ENCODE measurements around the gene INMT. TPM values are rescaled to one million over a fixed set of nuclear protein-coding genes. Genes with fewer than 3 reads are reported as not detected.

The INMT gene
- total and polyA plus RNA-seq, 12 donors, result 12.3 to 57.3 (median 26.9) TPM

- 65% methylated on average over 13 of the region's 13 CpGs for WGBS, 2 donors
- H3K4me3 ChIP-seq, result no peak overlapping the region
- ATAC-seq (peak in 4 of 8 donors; percentile 13 to 41 (median 22)), DNase-seq (no peak)
- peaks cover 0 to 14% (median 0%) of the 10 kb centered on the region in 9 donors for H3K36me3 ChIP-seq
- no peak for TF ChIP-seq CTCF (IDR thresholded peaks at IDR 0.05)
- peaks cover 19 to 89% (median 57%) of the 10 kb centered on the region in 9 donors for H3K4me1 ChIP-seq
- H3K27me3 ChIP-seq, result no peaks in the 10 kb centered on the region
- intact Hi-C loops (cut with DNase I), result no loop called here
- peak overlapping the region in 9 of 10 donors; percentile 12 to 52 (median 36) for H3K27ac ChIP-seq
- H3K9me3 ChIP-seq, result no peaks in the 10 kb centered on the region
These were observed 9.6 kb downstream of the INMT start for GRCh38 chr7:30761214-30762156.

DNA sequence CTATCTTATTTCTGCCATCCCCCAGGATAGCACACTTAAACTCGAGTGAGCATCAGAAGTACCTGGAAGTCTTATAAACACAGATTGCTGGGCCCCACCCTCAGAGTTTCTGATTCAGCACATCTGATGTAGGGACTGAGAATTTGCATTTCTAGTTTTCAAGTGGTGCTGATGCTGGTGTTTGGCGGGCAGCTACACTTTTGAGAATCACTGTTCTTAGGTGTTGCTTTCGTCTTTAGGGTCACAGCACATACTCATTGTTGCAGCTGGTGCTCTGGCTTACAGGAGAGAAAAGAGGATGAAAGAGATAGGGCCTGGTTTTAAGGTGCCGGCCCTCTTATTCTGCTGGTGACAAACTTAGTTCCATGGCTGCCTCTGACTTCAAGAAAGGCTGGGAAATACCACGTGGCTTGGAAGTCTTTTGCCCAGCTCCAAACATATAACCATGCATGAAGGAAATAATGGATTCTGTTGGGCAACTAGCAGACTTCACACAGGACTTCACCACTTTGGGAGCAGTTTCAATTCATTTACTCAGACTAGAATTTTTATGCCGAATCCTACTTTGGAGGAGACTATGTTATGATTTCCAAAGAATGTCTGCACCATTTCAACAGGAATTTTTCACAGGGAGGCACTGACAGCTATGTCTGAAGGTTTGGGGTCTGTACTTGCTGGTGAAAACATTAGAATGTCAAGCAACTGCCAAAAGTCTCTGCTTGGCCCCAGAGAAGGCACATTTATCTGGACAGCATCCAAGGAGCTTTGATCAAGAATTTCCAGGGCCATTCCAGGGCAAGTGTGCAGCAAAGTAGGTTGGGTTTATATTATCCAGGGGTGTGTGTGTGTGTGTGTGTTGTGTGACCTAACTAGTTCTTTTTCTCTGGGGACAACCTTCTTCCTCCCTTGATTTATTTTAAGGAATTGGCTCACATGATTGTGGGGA is 12.4 kb downstream of the INMT start:
- Histone ChIP-seq H3K4me3 (no peak overlapping the region), H3K27ac (peak overlapping the region in 9 of 10 donors; percentile 23 to 78 (median 62)), H3K4me1 (peaks cover 16 to 61% (median 43%) of the 10 kb centered on the region in 9 donors), H3K36me3 (no peaks in the 10 kb centered on the region), H3K27me3 (no peaks in the 10 kb centered on the region), H3K9me3 (no peaks in the 10 kb centered on the region)
- ATAC-seq (peak; percentile 36 to 85 (median 80)), DNase-seq (peak in 1 of 2 donors; percentile 70)
- intact Hi-C loops (cut with DNase I), result no loop called here
- TF ChIP-seq CTCF (IDR thresholded peaks at IDR 0.05), result no peak
- 51 to 53% methylated on average over 6 of the region's 6 CpGs for WGBS, 2 donors

DNA sequence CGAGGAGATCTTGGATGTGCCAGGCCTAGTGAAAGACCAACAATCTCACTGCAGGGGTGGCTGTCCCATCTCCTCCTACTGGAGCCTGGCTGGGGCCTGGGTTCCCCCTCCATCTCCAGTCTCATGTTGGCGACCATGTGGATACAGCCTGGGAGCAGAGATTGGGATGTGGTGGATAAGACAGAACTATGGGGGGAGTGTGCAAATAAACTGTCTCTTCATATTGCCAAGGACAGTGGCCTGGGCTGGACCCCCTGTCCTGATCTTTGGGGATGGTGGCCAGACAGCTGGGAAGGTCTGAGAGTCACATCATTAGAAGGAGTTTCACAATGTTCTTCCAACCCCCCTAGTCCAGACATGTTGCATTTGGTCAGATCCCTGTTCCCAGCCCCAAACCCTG is 13.5 kb downstream of the INMT start:
- DNase-seq, result no peak
- WGBS, 2 donors, result 84 to 96% methylated on average over 2 of the region's 2 CpGs
- H3K27me3 ChIP-seq, result no peaks in the 10 kb centered on the region
- H3K36me3 ChIP-seq, result no peaks in the 10 kb centered on the region
- H3K9me3 ChIP-seq, result no peaks in the 10 kb centered on the region
- TF ChIP-seq CTCF (IDR thresholded peaks at IDR 0.05), result no peak
- H3K27ac ChIP-seq, result peak overlapping the region in 7 of 10 donors; percentile 23 to 78 (median 58)
- no peak overlapping the region for H3K4me3 ChIP-seq
- intact Hi-C loops (cut with DNase I), result no loop called here
- H3K4me1 ChIP-seq, result peaks cover 16 to 59% (median 43%) of the 10 kb centered on the region in 9 donors
- peak in 2 of 8 donors; percentile 18 to 49 for ATAC-seq

GRCh38 chr7:30770845-30771173 is 18.9 kb downstream of the INMT start:
- WGBS, 2 donors, result 64 to 70% methylated on average over 9 of the region's 9 CpGs
- H3K27ac ChIP-seq, result peak overlapping the region; percentile 72 to 91 (median 87)
- peaks cover 2 to 31% (median 16%) of the 10 kb centered on the region in 9 donors for H3K4me1 ChIP-seq
- ATAC-seq (peak in 2 of 8 donors; percentile 2 to 18), DNase-seq (no peak)
- H3K4me3 ChIP-seq, result peak overlapping the region; percentile 56 to 87 (median 80)
- no peak for TF ChIP-seq CTCF (IDR thresholded peaks at IDR 0.05)
- H3K27me3 ChIP-seq, result no peaks in the 10 kb centered on the region
- H3K9me3 ChIP-seq, result no peaks in the 10 kb centered on the region
- intact Hi-C loops (cut with DNase I), result no loop called here
- no peaks in the 10 kb centered on the region for H3K36me3 ChIP-seq
